Neural progenitor cell (in vitro differentiated cells): ENCODE results near the gene RCL1.

Source experiments
- EZH2 ChIP-seq: fragments of 200-600 bp; sonication (generic); IDR thresholded peaks from 2 replicates; pipeline ENCODE4 v1.6.1; 2017; ENCODE audit warnings: antibody characterized with exemption, mild to moderate bottlenecking, moderate library complexity
- TF ChIP-seq, protein P1 (sequence below): fragments of 200-600 bp; sonication (generic); IDR thresholded peaks from 2 replicates; pipeline ENCODE4 v1.5.1; 2017; ENCODE audit warnings: antibody characterized with exemption, mild to moderate bottlenecking

GRCh38 chr9:4855841-4856240 lies 63.1 kb downstream of the RCL1 start:
- TF ChIP-seq, protein P1, sequence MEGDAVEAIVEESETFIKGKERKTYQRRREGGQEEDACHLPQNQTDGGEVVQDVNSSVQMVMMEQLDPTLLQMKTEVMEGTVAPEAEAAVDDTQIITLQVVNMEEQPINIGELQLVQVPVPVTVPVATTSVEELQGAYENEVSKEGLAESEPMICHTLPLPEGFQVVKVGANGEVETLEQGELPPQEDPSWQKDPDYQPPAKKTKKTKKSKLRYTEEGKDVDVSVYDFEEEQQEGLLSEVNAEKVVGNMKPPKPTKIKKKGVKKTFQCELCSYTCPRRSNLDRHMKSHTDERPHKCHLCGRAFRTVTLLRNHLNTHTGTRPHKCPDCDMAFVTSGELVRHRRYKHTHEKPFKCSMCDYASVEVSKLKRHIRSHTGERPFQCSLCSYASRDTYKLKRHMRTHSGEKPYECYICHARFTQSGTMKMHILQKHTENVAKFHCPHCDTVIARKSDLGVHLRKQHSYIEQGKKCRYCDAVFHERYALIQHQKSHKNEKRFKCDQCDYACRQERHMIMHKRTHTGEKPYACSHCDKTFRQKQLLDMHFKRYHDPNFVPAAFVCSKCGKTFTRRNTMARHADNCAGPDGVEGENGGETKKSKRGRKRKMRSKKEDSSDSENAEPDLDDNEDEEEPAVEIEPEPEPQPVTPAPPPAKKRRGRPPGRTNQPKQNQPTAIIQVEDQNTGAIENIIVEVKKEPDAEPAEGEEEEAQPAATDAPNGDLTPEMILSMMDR: no peak
- no peak for TF ChIP-seq EZH2
